ENCODE measurements around the gene SEC14L3.

DNA sequence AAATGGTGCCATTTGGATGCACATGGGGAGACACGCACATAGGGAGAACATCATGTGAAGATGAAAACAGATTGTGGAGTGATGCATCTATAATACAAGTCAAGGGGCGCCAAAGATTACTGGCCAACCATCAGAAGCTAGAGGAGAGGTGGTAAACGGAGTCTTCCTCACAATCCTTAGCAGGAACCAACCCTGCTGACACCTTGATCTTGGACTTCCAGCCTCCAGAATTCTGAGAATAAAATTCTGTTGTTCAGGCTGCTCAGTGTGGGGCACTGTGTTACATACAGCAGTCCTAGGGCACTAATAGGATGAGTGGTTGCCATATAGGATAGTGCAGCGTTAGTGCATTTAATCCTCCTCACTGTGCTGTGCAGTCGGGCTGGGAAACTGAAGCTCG, 41.6 kb upstream of the SEC14L3 start:
- TF ChIP-seq EP300 (IDR thresholded peaks at IDR 0.05) (no peak), POLR2A (IDR thresholded peaks at IDR 0.05) (no peak)
